ENCODE data around the gene DNAJC11. TPM values are rescaled to one million over a fixed set of nuclear protein-coding genes. Genes with fewer than 3 reads are reported as not detected.

DNAJC11 gene
- total and polyA plus RNA-seq, 7 donors, result 21.0 to 48.5 (median 33.0) TPM

DNA sequence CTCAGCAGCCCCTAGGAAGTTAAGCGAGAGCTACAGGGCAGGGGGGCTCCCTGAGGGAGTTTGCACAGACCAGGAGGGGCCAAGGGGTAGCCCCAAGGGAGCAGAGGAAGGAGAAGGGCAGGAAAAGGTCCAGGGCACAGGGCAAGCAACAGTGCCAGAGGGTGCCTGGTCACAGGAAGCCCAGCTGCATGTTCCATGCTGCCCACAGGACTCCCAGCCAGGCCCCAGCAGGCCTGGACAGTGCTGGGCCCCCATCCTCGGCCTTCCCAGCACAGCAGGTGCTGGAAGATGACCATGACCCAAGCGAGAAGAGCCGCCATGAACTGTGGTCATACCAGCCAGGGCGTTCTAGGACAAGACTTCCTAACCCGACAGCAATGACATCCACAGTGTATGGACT is 110.0 kb downstream of the DNAJC11 start:
- peaks cover 0 to 60% (median 55%) of the 10 kb centered on the region in 4 donors for H3K4me1 ChIP-seq
- H3K36me3 ChIP-seq, result peaks cover 50 to 90% (median 76%) of the 10 kb centered on the region in 4 donors
- H3K27ac ChIP-seq, result peak overlapping the region; percentile 4 to 40 (median 31)
- no peak overlapping the region for H3K4me3 ChIP-seq
- H3K9me3 ChIP-seq, result no peaks in the 10 kb centered on the region
- TF ChIP-seq CTCF (IDR thresholded peaks at IDR 0.05) (no peak), POLR2A (IDR thresholded peaks at IDR 0.05) (no peak), EP300 (IDR thresholded peaks at IDR 0.05) (no peak), POLR2AphosphoS5 (IDR thresholded peaks at IDR 0.05) (no peak)
- DNase-seq, result no peak
- intact Hi-C loops (cut with DNase I), result no loop called here
- 90 to 92% methylated on average over 6 of the region's 6 CpGs for WGBS, 2 donors
- H3K27me3 ChIP-seq, result no peaks in the 10 kb centered on the region

GRCh38 chr1:6591222-6591621 is 110.4 kb downstream of the DNAJC11 start:
- WGBS, 2 donors, result 65 to 86% methylated on average over 13 of the region's 13 CpGs

DNA sequence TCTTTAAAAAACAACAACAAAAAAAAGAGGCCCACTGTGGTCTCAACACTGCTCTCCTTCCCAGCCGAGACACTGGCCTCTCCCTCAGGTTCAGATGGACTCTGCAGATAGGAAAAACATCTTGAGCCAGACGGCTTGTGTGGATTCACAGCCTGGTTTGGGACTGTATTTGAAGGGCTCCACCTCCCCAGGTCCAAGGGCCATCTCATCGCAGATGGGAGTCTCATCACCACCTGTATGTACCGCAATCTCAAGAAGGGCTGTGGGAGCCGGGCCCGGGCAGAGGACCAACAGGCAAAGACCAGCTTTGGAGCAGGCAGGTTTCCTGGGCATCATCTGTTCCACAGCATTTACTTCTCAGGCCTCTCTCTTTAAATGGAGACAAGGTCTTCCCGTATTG is 111.6 kb downstream of the DNAJC11 start:
- no peak overlapping the region for H3K27ac ChIP-seq
- H3K9me3 ChIP-seq, result no peaks in the 10 kb centered on the region
- peaks cover 0 to 53% (median 47%) of the 10 kb centered on the region in 4 donors for H3K4me1 ChIP-seq
- intact Hi-C loops (cut with DNase I), result no loop called here
- no peak overlapping the region for H3K4me3 ChIP-seq
- TF ChIP-seq POLR2A (IDR thresholded peaks at IDR 0.05) (no peak), CTCF (IDR thresholded peaks at IDR 0.05) (no peak)
- H3K27me3 ChIP-seq, result no peaks in the 10 kb centered on the region
- 89 to 92% methylated on average over 7 of the region's 7 CpGs for WGBS, 2 donors
- H3K36me3 ChIP-seq, result peaks cover 38 to 74% (median 64%) of the 10 kb centered on the region in 4 donors
- DNase-seq, result no peak

More at GRCh38 chr1:6591222-6591621, 110.4 kb downstream of the DNAJC11 start:
- peak overlapping the region; percentile 4 to 40 (median 31) for H3K27ac ChIP-seq
- no peaks in the 10 kb centered on the region for H3K9me3 ChIP-seq
- peaks cover 0 to 60% (median 55%) of the 10 kb centered on the region in 4 donors for H3K4me1 ChIP-seq
- no peaks in the 10 kb centered on the region for H3K27me3 ChIP-seq
- H3K36me3 ChIP-seq, result peaks cover 48 to 86% (median 73%) of the 10 kb centered on the region in 4 donors
- H3K4me3 ChIP-seq, result no peak overlapping the region
- intact Hi-C loops (cut with DNase I), result no loop called here
- DNase-seq, result no peak
- TF ChIP-seq EP300 (IDR thresholded peaks at IDR 0.05) (no peak), POLR2AphosphoS5 (IDR thresholded peaks at IDR 0.05) (no peak), POLR2A (IDR thresholded peaks at IDR 0.05) (no peak), CTCF (IDR thresholded peaks at IDR 0.05) (no peak)

- peaks cover 0 to 53% (median 47%) of the 10 kb centered on the region in 4 donors for H3K4me1 ChIP-seq
- 81 to 85% methylated on average over 24 of the region's 24 CpGs for WGBS, 2 donors
- H3K36me3 ChIP-seq, result peaks cover 30 to 64% (median 53%) of the 10 kb centered on the region in 4 donors
Observed at GRCh38 chr1:6588893-6589520, 112.6 kb downstream of the DNAJC11 start.

More at GRCh38 chr1:6588893-6589520, 112.6 kb downstream of the DNAJC11 start:
- peak overlapping the region in 3 of 4 donors; percentile 32 to 62 (median 62) for H3K27ac ChIP-seq
- TF ChIP-seq POLR2A (IDR thresholded peaks at IDR 0.05), result no peak
- no peak for TF ChIP-seq CTCF (IDR thresholded peaks at IDR 0.05)
- no peak for TF ChIP-seq EP300 (IDR thresholded peaks at IDR 0.05)
- TF ChIP-seq POLR2AphosphoS5 (IDR thresholded peaks at IDR 0.05), result peak in 1 of 4 donors; percentile 10
- no peak for DNase-seq
- no peak overlapping the region for H3K4me3 ChIP-seq
- H3K9me3 ChIP-seq, result no peaks in the 10 kb centered on the region
- no peaks in the 10 kb centered on the region for H3K27me3 ChIP-seq
- intact Hi-C loops (cut with DNase I), result no loop called here
